ENCODE results near the gene PCNX2.

GRCh38 chr1:232980355-232980978, 315.1 kb downstream of the PCNX2 start:
- TF ChIP-seq CTCF (IDR thresholded peaks at IDR 0.05) (no peak), POLR2A (IDR thresholded peaks at IDR 0.05) (no peak)

All from body of pancreas (tissue), 4 donors.